ENCODE measurements around the gene MEG3.

Gene MEG3

DNA sequence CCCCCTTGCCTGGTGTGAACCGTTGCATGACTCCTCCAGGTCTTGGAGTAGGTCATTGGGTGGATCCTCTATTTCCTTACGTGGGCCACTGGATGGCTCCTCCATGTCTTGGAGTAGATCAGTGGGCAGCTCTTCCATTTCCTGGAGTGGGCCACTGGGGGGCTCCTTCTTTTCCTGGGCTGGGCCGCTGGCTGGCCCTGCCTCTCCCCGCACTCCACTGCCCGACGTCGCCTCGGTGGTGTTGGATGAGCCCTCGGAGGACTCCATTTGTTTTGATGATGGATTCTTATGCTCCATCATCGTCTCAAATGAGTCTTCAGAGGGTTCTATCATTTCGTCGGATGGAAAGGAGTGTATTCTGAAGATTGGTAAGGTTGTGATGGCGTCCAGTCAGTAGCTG, 58.5 kb downstream of the MEG3 start:
- DNase-seq = no peak

DNA sequence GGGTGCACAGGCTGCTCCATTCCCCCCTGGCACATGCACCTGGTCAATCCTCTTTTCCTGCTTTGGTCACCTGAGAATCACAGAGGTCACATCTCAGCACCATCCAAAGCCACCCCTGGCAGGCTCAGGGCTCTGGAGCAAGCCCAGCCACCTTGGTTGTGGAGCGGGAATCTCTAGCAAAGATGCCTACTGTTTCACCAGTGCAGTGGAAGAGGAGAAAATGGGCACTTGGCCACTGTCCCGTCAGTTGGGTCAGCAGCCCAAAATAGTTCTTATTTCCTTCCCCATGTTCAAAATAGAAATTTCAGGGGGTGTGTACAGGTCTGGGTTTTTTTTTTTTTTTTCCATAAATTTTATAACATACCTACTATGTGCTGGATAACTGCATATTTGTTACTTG, 59.3 kb downstream of the MEG3 start:
- DNase-seq = no peak

DNA sequence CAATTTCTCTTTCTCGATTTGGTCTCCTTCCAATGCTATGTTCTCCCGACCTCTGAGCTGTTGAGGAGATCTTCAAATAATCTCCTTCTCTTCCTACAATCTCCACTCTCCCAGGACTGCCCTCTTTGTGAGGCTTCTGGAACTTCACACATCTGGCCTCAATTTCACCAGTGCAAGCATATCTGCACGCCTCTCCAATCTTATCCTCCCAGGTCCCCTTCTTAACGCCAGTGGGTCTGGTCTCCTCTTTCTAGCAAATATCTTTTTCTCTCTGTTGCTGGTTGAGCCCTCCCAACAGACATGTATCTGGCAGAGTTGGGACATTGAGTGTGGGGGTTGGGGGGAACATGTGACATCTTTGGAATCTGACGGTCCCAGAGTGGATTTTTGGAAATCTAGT, 59.7 kb downstream of the MEG3 start:
- no peak for DNase-seq

DNA sequence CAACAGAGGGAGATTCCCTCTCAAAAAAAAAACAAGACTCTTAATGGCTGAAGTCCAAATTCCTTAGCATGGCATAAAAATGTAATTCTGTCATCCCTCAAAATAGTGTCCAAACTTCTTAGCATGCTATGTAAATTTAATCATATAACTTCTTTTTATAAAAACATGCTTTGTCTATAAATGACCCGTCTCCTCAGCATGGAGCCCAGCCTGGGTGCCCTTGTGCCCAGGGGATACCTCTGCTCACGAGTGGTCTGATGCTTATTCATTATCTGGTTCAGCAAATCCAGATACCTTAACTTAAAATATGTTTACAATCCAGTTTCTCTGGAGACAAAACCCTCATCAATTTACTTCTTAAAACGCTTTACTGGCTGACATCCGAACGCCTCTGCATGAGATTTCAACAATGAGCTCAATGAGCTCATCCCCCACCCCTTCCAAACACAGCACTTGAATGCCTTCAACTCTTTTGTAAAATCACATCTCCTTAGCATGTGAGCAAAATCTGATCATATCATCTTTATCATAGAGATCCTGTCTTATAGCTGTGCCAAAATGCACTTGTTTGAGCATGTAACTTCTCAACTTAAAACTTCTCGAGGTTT, 61.9 kb downstream of the MEG3 start:
- DNase-seq = no peak

DNA sequence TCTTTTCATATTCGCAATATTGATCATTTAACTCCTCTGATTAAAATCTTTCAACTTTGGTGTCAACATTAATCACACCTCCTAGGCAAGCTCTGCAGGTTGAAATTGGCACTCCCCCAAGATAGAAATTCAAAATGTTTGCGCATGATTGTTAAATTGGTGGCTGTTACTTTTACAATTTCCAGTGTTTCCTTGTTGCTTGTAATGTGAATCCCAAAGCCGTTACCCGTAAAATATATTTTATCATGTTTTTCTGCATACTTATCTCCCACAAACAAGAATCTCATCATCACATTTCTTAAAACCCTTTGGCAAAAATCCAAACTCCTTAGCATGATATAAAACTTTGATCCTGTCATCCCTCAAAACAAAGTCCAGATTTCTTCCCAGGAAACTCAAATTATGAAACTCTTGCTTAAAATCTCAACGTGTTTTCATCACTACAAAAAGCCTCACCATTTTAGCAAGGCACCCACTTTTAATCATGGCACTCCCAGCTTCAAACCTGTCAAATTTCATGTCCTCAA, 62.9 kb downstream of the MEG3 start:
- no peak for DNase-seq

DNA sequence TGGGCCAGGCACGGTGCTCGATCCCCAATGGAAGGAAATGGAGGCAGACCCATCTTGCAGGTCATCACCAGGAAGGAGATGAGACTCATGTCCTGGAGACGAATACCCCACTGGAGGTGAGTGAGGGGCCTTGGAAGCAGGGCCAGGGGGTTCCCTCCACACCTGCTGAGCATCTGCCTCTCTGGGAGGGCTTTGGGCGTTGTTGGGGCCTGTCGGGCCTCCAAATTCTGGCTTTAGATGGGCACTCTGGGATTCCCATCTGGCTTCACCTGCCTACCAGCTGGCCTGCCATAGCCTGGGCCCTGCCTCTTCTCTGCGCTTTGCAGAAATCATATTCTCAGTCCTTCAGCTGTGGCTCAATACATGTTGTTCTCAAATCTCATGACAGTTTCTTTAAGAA, 63.7 kb downstream of the MEG3 start:
- DNase-seq = no peak

DNA sequence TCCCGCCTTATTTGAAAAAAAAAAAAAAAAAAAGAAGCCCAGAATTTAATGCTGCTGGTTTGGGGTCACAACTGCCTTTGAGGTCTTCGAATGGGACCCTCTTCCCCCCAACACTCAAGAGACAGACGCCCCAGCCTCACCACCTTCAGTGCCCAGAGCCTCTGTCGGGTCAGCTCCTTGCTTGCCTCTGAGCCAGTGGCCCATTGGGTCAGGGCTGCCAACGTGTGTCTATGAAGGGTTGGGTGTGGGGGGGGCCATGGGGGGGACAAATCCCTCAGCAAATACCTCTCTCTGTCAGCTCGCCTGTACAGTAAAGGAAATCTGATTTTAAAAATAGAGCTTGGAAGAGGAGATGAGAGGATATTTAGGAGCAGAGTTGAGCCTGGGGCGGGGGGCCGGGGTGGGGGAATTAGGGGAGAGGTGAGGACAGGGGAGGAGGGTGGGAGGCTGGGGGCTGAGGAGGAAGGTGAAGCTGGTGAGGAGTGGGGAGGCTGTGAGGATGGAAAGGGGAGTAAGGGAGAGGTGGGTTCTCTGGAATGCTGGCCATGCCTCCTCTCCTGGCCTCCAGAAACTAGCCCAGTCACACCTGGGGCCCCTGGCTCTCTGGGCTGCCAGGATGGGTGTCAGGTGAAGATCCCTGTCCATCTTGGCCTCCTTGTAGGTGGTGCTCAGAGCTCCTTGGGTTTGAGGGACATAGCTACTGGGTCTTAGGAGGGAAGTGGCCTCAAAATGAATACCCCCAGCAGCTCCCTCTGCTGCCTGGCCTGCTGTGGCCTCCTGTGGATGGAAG, 64.3 kb downstream of the MEG3 start:
- no peak for DNase-seq

DNA sequence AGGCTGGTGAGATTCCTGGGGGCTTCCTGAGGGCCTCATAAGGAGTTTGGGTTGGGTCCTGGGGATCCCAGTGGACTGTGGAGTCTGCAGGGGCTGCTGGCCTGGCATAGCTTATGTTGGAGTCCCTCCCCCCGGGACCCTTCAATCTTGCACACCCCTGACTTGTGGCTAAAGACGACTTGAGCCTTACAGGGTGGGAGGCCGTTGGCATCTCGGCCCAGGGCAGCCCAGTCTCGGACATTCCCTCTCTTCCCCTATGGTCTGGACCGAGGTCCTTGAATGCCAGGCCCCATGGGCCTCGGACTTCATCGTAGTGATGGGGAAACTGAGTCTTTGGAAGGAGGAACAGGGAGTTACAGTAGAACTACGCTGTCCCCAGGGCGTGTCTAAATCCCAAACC, 65.1 kb downstream of the MEG3 start:
- DNase-seq = no peak

DNA sequence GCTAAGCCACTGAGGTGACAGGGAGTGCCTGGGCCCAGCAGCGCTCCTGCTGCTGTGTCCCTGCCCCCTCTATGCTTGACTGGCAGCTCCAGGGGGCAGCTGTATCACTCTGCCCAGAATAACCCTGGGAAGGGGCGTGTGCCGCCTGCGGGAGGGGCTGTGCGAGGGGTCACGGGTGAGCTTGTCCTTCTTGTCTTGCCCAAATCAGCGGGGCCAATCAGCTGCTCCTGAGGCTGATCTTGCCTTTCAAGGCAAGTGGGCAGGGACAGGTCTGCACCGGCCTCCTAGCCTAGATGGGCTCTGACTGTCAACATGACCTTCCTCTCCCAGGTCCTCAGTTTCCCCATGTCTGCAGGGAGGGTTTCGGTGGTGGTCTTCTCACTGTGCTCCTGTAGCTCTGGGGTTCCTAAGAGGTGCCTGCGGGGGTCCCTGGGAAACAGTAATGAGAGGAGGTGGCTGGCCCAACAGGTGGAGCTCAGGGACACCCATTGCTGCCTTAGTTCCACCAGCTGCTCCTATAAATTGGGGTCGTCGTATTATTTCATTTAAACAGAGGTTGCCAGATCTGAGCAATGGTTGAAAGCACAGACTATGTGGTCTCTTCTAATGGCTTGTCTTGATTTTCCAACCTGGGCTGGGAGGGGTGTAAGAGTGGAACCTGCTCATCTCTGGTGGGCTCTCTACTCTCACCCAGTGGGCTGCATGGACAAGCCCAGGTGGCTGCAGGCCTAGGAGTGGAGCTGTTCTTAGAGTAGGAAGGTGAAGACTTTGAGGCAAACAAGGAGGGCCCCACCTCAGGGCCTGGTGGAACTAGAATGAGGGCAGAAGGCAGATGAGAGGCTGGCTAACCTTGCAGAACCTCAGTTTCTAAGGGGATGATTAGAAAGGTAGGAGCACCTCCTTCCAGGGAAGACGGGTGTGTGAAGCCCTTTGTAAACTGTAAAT, 65.9 kb downstream of the MEG3 start:
- DNase-seq = no peak

DNA sequence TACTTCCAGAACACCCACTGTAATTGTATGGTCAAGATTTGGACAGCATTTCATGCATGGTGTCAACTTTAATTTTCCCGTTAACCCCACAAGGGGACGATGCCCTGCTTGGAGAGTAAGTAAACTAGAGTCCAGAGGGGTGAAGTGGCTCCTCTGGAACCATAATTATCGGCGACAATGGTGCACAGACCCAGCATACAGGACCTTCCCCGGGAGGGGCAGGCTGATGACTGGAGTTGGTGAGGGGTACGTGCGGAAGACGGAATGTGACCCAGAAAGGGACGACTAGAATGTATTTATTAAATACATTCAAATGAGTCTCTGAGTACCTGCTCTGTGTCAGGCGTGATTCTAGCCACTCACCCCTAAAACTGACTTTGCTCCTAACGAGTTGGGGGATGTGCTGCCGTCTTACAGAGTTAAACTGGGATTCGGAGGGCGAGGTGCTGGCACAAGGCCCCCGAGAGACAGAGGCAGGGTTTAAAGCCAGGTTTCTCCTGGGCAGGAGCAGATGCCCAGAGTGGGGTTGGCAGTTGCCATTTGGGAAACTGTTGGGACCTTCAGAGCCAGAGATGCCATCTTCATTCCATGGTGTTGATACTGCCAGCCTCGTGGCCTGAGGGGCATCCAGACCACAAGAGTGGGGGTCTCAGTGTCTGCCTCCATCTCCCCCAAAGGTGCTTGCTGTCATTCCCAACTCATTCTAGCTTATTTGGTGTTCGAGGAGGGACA, 66.7 kb downstream of the MEG3 start:
- DNase-seq = no peak

DNA sequence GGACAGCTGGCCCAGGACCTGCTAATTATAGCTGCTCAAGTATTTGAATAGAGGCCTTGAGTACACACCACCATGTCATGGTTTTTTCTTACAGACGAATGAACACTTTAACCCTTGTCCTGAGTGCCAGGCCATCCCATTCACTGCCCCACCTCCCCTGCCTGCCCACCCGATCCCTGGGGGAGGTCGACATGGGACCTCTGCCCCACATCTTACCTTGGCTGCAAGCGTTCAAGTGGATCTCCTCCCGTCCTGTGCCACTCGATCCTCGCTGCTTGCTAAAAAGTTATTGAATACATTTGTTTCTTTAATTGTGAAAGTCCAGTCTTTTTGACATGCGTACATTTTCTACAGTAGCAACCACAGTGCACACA, 67.3 kb downstream of the MEG3 start:
- no peak for DNase-seq

DNA sequence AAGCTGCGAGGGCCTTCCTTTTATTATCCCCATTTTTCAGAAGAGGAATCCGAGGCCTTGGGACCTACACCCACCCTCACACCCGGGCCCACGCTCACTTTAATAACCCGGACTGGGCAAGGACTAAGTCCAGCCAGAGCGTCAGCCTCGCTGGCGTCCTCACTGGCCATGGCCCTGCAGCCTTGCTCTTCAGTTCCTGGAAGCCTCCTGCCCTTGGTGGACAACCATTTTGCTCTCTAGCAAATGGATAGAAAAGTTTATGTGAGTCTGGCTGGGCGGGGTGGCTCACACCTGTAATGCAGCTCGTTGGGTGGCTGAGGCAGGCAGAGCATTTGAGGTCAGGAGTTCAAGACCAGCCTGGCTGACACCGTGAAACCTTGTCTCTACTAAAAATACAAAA, 67.8 kb downstream of the MEG3 start:
- no peak for DNase-seq

DNA sequence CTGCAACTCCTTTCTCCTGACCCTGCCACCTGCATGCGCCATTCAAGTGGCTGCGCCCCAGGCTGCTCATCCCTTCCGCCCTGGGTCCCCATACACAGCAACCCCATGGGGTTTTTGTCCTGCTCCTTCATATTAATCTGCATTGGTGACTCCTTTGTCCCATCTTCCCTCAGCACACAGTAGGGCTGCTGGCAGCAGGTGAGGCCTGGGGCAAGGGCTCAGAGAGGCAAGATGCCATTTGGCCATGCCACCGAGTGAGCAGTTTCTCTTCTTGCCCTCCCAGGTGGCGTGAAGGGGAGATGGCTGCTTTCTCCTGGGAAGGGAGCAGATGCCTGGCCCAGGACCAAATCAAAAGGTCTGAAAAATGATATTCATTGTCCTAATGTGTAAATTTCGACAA, 68.5 kb downstream of the MEG3 start:
- DNase-seq = no peak

DNA sequence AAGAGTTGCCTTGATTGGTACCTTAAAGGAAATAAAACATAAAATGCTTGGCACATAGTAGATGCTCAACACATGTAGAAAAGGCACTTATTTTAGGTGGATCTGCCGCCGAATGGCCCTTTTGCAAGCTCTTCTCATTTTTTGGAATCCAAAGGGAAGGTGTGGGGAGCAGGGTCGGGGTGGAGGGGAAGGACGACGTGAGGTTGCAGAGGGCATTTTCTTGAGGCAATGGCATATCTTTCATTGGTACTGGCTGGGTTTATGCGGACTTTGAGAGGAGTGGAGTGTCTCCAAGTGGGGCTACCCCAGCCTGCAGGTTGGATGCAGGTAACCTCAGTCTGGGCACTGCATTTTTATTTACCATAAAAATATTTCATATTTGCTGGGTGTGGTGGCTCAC, 69.5 kb downstream of the MEG3 start:
- DNase-seq = no peak

DNA sequence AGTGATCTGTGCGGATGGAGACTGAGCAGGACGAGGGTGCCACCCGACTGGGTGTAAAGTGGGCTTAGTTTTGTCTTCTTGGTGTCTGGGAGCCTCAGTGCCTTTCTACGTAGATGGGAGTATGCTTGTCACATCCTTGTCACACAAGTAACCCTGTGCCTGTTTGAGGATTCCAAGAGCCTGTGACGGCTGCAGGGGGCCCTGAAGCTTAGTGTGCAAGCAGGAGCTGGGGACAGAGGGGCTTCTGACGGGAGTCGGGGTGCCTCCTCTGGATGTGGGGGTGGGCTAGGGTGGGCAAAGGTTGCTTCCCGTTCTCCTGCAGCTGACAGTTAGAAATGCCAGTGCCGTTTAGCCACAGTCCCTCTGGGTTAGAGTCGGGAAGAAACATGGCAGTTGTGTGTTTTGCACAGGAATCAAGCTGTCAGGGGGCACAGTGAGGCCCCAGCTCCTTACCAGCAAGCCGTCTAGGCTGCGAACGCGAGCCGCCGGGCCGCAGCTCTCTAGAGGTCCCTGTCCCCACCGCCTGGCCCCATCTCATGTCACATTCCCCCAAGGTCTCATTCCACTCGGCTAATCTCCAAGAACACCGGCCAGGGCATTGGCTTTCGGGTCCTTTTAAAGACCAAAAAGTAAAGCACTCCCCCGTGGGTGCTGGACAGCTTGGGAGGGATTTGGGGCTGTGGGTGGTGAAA, 70.6 kb downstream of the MEG3 start:
- DNase-seq = no peak

DNA sequence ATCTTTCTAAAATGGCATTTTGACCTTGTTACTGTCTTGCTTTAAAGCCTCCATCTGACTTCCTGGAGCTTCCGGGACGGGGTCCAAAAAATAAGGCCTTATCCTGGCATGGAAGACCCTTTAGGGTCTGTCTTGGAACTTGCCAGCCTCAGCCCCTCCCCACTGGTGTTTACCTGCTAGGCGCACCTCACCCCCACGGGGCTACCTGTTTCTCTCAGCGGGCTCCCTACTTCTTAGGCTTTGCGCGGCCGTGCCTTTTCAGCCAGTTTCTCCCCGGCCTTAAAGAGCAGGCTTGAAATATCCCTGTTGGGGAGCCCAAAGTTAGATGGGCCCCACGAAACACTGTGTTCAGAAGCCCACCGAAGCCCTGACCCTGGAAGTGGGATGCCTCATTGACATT, 72.5 kb downstream of the MEG3 start:
- no peak for DNase-seq

DNA sequence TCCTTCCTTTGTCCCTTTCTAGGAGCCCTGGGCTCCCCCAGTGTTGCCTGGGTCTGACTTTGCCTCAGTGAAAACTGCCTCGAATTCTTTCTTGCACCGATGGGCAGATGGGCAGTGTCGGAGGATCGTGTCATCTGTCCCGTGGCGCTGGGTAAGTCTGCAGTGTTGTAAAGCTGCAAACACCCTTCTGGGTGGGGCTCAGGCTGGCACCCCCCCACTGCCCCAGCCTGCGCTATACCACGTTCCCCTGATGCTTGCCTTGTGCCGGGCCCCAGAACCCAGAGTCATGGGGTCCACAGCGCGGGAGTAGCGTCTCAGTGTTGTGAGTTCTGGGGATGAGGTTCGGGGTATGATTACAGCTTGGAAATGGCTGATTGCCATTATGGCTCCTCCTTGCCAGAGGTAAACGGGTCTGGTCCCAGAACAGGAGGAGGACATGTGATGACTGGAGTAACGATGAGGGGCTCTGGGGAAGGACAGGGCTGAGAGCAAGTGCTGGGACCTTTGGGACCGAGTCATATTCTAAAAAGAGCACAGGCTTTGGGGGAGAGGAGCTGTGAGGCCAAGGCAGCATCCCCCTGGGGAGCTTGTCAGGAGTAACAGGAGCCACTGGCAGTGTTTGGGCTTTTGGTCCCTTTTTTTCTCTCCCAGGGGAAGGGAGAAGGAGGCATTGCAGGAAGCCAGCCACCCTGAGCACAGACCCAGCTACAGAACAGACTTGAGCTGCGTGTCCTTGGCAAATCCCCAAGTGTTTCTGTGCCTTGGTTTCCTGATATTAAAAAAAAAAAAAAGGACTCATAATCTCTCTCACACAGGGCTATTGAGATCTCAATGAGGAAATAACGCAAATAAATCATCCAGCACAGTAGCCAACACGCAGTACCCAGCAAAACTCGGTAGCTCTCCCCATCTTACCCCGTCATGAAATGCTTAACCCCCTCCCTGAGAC, 73.3 kb downstream of the MEG3 start:
- no peak for DNase-seq

DNA sequence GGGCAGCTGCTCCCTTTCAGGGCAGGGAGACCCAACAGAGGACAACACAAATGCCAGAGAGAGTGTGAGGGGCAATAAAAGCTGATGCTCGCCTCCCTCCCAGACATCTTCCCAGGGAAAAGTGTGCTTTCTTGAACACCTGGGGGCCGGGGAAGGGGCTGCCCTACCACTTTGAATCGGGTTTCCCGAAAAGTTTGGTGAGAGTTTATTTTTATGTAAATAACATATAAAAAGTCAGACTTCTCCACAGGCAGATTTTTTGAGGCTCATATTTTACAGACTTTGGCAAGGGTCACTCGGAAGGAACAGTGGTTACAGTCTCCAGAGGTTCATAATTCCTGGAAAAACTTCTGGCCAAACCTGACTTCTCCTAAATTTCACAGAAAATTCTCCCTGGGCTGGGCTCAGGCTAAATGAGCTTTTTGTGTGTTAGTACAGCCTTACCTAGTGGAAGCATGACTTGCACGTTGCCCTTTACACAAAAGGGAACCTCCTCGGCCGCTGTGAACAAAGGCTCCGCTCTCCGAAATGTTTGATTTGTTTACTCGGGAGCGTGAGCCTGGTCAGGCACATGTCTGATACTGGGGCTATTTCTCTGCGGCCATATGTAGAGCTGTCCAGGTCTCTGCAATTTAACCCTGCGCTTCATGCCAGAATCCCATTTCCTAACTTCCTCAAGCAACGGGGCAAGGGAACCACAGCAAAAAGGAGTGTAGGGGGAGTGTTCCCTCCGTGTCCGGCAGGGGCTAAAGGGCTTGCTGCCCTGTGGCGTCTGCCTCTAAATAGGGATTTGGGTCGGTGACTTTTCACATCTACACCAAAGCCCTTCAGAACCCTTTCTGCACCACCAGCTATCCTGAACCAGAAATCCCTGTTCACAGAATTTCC, 74.2 kb downstream of the MEG3 start:
- DNase-seq = no peak

DNA sequence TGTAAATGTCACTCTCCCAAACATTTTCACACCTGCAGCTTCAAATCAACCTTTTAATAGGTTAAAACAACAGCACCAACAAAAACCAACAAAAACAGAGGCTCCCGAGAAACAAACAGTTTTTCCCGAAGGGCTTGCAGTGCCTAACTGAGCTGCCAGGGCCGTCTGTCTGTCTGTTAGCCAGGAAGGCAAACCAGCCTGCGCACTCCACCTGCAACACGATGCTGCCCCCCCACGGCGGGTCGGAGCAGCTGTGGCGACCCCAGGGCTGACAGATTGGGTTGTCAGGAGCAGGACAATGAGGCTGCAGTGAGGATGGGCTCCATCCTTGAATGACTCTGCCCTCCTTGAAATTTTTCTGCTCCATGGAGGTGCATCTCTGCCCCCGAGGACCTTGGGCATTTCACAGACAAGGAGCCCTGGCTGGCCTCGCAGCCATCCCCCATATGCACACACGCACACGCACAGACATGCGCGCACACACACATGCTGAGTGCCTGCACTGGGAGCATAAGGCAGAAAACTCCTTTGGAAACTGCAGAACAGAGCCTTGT, 75.0 kb downstream of the MEG3 start:
- DNase-seq = no peak
